Left lobe of liver (tissue), 2 donors: ENCODE results near the gene PRRC2A. TPM values are rescaled to one million over a fixed set of nuclear protein-coding genes. Genes with fewer than 3 reads are reported as not detected.

Experiments used
- ATAC-seq: fragments of 200-7000 bp; cut with Tn5 transposase; one replicate; pipeline ENCODE4 v1.9.1; 2020; ENCODE audit warnings: mild to moderate bottlenecking, moderate library complexity
- DNase-seq: peaks from one replicate; pipeline ENCODE4 v3.0.0-alpha.2; 2020; ENCODE audit warnings: low spot score
- total RNA-seq: library from RNA; stranded (reverse); gene quantifications from one replicate; pipeline ENCODE4 v1.2.1, GENCODE V29; 2021
- donor health status: DM: no; HTN: no; CAD: no; lungs with moderate emphysema.
- donor health status: DM: no; HTN: yes; CAD: no.

PRRC2A gene
- total RNA-seq, 1 donor from 2014 or later = 47.3 TPM

- ATAC-seq (no peak), DNase-seq (no peak)
Observed at GRCh38 chr6:31621991-31622390, 1.5 kb downstream of the PRRC2A start.

- DNase-seq = no peak
- ATAC-seq = no peak
Observed at GRCh38 chr6:31622684-31623091, 2.2 kb downstream of the PRRC2A start.

GRCh38 chr6:31624070-31624469, 3.6 kb downstream of the PRRC2A start:
- no peak for DNase-seq
- no peak for ATAC-seq

- DNase-seq (no peak), ATAC-seq (no peak)
Observed at GRCh38 chr6:31626952-31627351, 6.4 kb downstream of the PRRC2A start.

GRCh38 chr6:31627690-31628287, 7.3 kb downstream of the PRRC2A start:
- no peak for DNase-seq
- no peak for ATAC-seq

DNA sequence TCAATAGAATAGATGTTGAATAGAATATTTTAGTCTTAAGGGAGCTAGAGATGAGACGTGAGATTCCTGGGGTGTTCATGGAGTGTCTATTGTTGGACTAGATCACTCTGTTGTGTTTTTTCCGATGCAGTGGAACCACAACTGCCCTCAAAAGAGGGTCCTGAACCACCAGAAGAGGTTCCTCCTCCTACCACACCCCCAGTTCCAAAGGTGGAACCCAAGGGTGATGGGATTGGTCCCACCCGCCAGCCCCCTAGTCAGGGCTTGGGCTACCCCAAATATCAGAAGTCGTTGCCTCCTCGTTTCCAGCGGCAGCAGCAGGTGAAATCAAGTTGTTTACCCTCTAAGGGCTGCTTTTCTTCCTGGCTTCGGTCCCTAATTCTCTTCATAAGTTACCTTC, 8.5 kb downstream of the PRRC2A start:
- DNase-seq (no peak), ATAC-seq (no peak)

DNA sequence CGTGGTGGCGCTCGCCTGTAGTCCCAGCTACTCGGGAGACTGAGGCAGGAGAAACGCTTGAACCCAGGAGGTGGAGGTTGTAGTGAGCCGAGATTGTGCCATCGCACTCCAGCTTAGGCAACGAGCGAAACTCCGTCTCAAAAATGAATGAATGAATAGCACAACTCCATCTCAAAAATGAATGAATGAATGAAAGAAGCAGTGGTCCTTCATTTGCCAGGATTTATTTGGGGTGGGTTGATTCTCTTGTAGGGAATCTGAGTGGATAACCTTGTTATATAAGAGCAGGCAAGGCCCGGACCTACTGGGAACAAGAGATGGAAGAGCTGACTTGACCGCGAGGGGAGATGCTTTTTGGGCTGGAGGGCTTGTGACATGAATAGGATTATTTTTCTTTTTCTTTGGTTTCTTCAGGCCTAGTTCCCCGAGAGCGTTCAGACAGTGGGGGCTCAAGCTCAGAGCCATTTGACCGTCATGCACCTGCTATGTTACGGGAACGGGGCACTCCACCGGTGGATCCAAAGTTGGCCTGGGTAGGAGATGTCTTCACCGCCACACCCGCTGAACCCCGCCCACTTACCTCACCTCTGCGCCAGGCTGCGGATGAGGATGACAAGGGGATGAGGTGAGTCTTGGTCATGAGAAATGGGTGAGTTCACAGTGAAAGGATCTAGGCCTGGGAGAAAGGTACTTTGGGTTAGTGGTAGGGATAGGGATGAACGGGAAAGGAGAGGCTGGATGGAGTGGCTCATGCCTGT, 9.8 kb downstream of the PRRC2A start:
- ATAC-seq = no peak
- no peak for DNase-seq

DNA sequence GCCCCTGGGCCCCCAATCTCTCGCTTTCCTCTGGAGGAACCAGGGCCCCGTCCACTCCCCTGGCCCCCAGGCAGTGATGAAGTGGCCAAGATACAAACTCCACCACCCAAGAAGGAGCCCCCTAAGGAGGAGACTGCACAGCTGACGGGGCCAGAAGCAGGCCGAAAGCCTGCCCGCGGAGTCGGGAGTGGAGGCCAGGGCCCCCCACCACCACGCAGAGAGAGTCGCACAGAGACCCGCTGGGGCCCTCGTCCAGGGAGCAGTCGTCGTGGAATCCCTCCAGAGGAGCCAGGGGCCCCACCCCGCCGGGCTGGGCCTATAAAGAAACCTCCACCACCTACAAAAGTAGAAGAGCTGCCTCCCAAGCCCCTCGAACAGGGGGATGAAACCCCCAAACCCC, 10.7 kb downstream of the PRRC2A start:
- ATAC-seq (no peak), DNase-seq (no peak)

- DNase-seq = no peak
- ATAC-seq = no peak
Observed at GRCh38 chr6:31631681-31632278, 11.3 kb downstream of the PRRC2A start.

DNA sequence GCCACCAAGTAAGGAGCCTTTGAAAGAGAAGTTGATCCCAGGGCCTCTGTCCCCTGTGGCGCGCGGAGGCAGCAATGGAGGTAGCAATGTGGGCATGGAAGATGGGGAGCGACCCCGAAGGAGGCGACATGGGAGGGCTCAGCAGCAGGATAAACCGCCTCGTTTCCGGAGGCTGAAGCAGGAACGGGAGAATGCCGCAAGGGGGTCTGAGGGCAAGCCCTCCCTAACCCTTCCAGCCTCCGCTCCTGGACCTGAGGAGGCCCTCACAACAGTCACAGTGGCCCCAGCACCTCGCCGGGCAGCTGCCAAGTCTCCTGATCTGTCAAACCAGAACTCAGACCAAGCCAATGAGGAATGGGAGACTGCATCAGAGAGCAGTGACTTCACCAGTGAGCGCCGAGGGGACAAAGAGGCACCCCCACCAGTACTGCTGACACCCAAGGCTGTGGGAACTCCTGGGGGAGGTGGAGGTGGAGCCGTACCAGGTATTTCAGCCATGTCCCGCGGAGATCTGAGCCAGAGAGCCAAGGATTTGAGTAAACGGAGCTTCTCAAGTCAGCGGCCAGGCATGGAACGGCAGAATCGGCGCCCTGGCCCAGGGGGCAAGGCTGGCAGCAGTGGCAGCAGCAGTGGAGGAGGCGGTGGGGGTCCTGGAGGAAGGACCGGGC, 11.9 kb downstream of the PRRC2A start:
- DNase-seq = no peak
- no peak for ATAC-seq

GRCh38 chr6:31633447-31633846, 12.9 kb downstream of the PRRC2A start:
- ATAC-seq (no peak), DNase-seq (no peak)

GRCh38 chr6:31634131-31634530, 13.6 kb downstream of the PRRC2A start:
- ATAC-seq (peak; percentile 1), DNase-seq (no peak)

DNA sequence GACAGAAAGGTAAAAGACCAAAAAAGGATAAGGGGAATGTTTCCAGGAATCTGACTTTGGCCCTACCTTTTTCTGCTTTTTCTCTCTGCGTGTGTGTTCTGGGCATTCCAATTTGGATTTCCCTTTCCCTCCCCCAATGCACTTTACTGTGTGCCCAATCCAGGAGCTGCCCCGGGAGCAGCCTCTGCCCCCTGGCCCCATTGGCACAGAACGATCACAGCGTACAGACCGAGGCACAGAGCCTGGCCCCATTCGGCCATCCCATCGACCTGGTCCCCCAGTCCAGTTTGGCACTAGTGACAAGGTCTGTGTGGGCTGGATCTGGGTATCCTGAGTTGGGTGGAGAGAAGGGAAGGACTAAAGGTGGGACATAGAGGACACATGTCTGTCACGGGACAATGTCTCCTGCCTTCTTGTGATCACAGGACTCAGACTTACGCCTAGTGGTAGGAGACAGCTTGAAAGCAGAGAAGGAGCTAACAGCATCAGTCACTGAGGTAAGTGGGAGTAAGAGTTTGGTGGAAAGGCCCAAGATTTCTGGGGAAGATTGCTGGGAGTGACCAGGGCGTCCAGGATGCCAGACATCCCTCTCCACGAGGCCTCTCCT, 14.6 kb downstream of the PRRC2A start:
- ATAC-seq (peak; percentile 87), DNase-seq (peak; percentile 80)

- no peak for DNase-seq
- ATAC-seq = no peak
Observed at GRCh38 chr6:31636698-31637596, 16.4 kb downstream of the PRRC2A start.

DNA sequence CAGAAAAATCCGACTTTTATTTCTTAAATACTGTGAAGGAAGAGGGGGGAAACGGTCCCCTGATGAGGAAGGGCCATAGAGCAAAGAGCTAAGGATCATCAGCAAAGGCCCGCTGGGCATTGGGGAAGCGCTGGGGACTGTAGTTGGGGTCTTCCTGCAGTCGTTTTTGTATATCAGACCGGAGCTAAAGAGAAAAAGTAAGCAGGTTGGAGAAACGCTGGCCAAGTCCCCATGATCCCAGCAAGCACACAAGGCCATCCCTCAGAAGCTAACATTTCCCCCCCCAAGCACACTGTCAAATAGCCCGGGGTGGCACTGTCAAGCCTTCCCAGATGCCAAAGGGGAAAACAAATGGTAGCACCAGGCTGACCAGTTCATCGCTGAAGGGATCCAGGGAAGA, 18.5 kb downstream of the PRRC2A start:
- no peak for ATAC-seq
- DNase-seq = no peak

DNA sequence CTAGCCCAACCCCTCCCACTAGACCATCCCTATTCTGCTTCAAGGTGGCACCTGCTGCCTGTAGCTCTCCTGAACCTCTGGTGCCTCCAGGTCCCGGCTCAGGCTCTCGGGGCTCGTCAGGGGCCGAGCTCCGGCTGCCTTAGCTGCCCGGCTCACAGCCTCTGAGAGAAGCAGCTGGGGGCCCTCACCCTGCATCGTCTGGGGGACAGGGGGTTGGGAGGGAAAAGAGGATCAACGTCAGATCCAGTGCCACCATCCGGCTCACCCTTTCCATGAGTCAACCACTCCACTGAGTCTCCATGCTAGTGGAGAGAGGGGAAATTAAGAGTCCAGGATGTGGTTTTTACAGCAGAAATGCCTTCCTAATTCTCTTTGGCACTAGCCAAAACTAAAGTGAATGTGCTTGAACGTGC, 18.9 kb downstream of the PRRC2A start:
- DNase-seq (no peak), ATAC-seq (no peak)

DNA sequence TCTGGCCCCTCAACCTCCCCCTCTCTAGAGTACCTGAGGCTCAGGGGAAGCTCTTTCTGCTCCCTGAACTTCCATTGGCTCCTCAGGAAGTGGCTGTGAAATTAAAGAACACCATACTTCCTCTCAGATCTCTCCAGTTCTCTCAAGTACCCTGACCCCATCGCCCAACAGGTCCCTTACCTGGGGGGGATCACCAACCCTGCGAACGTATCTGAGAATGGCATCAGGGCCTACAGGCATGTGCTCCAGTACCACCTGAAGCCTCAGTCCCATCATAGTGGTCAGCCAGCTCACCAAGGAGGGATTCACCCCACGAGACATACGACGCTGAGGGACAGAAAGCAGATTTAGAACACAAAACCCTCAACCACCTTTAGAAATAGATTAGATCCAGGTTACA, 20.1 kb downstream of the PRRC2A start:
- DNase-seq (no peak), ATAC-seq (no peak)

- DNase-seq (no peak), ATAC-seq (no peak)
Observed at GRCh38 chr6:31641370-31641769, 20.9 kb downstream of the PRRC2A start.

DNA sequence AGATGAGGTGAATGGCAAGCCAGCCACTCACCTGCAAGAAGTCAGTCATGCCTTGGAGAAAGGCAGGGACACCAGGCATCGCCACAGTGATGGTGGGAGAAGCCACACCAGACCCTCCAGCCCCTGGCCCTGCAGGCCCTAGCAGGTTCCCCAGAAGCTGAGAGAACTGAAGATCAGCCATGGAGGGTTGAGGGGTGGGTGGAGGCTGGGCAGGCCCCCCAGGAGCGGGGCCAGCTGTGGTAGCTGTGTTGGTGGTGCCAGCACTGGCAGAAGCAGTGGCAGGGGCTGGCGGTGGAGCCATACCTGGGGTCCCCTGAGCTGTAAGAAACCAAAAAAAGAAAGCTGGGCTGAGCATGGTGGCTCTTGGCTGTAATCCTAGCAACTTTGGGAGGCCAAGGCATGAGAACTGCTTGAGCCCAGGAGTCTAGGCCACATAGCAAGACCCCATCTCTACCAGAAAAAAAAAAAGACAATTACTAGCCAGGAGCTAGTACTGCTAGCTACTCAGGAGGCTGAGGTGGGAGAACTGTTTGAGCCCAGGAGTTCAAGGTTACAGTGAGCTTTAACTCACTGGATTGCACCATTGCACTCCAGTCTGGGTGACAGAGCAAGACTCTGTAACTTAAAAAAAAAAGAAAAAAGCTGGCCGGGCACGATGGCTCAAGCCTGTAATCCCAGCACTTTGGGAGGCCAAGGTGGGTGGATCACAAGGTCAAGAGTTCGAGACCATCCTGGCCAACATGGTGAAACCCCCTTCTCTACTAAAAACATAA, 22.5 kb downstream of the PRRC2A start:
- ATAC-seq (peak; percentile 16), DNase-seq (no peak)
